GM12891 (cell line): Measurements from ENCODE around the gene PRAMEF11.

ENCODE experiments used
- PAX5 ChIP-seq: IDR thresholded peaks from 2 replicates; pipeline ENCODE4 v1.6.1; 2011; ENCODE audit warnings: low read length, moderate library complexity, mild to moderate bottlenecking; ENCODE audit not compliant: insufficient read depth, severe bottlenecking
- POLR2A ChIP-seq: IDR thresholded peaks from 2 replicates; pipeline ENCODE4 v1.6.1; 2011; ENCODE audit warnings: low read depth, low read length, control low read depth

DNA sequence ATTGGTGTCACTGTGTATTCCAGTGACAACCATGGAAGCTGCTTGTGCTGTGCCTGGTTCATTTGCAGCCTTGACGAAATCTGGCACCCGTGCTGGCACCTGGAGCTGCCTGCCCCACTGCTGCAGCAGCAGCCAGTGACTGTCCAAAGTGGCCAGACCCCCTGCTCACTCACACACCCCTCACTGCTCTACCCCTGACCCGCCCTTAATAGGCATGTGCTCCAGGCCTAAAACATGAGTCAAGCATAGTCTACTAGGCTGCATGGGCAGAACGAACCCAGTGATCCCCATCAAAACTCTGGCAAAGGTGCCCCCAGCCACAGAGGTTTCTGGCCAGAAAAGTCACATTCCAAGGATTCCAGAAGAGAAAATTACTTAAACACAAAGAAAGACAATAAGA is 32.3 kb downstream of the PRAMEF11 start:
- TF ChIP-seq POLR2A, result no peak
- TF ChIP-seq PAX5, result no peak
